Nephron progenitor cell (in vitro differentiated cells): ENCODE measurements around the gene GCNT1.
"Not testable (repeated sequence)": the region's sequence is repeated elsewhere in the genome, so short reads cannot be mapped to it uniquely, and the experiment has no call there.

ENCODE experiments used
- DNase-seq: peaks from one replicate; pipeline ENCODE4 v3.0.0; 2021
- H3K27ac Mint-ChIP-seq: 2 replicates; pipeline ENCODE4 v1.8.0; 2021; ENCODE audit warnings: mild to moderate bottlenecking, moderate library complexity, mixed read lengths
- H3K27me3 Mint-ChIP-seq: 2 replicates; pipeline ENCODE4 v1.8.0; 2021; ENCODE audit warnings: mild to moderate bottlenecking, low read depth, mixed read lengths; ENCODE audit not compliant: poor library complexity
- H3K36me3 Mint-ChIP-seq: 2 replicates; pipeline ENCODE4 v1.8.0; 2021; ENCODE audit warnings: low read depth, mixed read lengths
- H3K4me1 Mint-ChIP-seq: 2 replicates; pipeline ENCODE4 v1.8.0; 2021; ENCODE audit warnings: mixed read lengths
- H3K4me3 Mint-ChIP-seq: 2 replicates; pipeline ENCODE4 v1.8.0; 2021; ENCODE audit warnings: mild to moderate bottlenecking, moderate library complexity, mixed read lengths
- H3K9me3 Mint-ChIP-seq: 2 replicates; pipeline ENCODE4 v1.8.0; 2021; ENCODE audit warnings: mild to moderate bottlenecking, moderate library complexity, mixed read lengths
- CTCF ChIP-seq: fragments of 200-600 bp; sonication (generic); IDR thresholded peaks from 2 replicates; pipeline ENCODE4 v1.5.0; 2021; ENCODE audit warnings: antibody characterized with exemption

GCNT1 gene

GRCh38 chr9:76531231-76531780 lies 72.3 kb downstream of the GCNT1 start:
- Mint-ChIP-seq H3K27me3 (peaks cover 3% of the 10 kb centered on the region), H3K36me3 (no peaks in the 10 kb centered on the region), H3K27ac (no peak overlapping the region), H3K9me3 (peaks cover 4% of the 10 kb centered on the region), H3K4me3 (no peak overlapping the region), H3K4me1 (peaks cover 17% of the 10 kb centered on the region)
- no peak for DNase-seq
- no peak for TF ChIP-seq CTCF

- not testable (repeated sequence) for H3K4me3 Mint-ChIP-seq, H3K27ac Mint-ChIP-seq, H3K27me3 Mint-ChIP-seq
Measured at GRCh38 chr9:76532877-76533276, 73.9 kb downstream of the GCNT1 start.

GRCh38 chr9:76534026-76534425 lies 75.0 kb downstream of the GCNT1 start:
- Mint-ChIP-seq H3K9me3 (no peaks in the 10 kb centered on the region), H3K36me3 (no peaks in the 10 kb centered on the region), H3K4me1 (peaks cover 25% of the 10 kb centered on the region), H3K27ac (no peak overlapping the region), H3K27me3 (peaks cover 3% of the 10 kb centered on the region), H3K4me3 (no peak overlapping the region)
- TF ChIP-seq CTCF, result no peak
- no peak for DNase-seq

More at GRCh38 chr9:76532877-76533276, 73.9 kb downstream of the GCNT1 start:
- peaks cover 17% of the 10 kb centered on the region for H3K4me1 Mint-ChIP-seq
- H3K9me3 Mint-ChIP-seq, H3K36me3 Mint-ChIP-seq, DNase-seq: not testable (repeated sequence)

- TF ChIP-seq CTCF, result no peak
- Mint-ChIP-seq H3K27ac (no peak overlapping the region), H3K4me3 (no peak overlapping the region), H3K9me3 (no peaks in the 10 kb centered on the region), H3K4me1 (peaks cover 18% of the 10 kb centered on the region), H3K36me3 (no peaks in the 10 kb centered on the region), H3K27me3 (no peaks in the 10 kb centered on the region)
- no peak for DNase-seq
Measured at GRCh38 chr9:76537150-76537646, 78.2 kb downstream of the GCNT1 start.

- H3K9me3 Mint-ChIP-seq, result peaks cover 9% of the 10 kb centered on the region
- no peak overlapping the region for H3K4me3 Mint-ChIP-seq
- peaks cover 12% of the 10 kb centered on the region for H3K4me1 Mint-ChIP-seq
- no peaks in the 10 kb centered on the region for H3K36me3 Mint-ChIP-seq
- no peak overlapping the region for H3K27ac Mint-ChIP-seq
- no peak for DNase-seq
- no peaks in the 10 kb centered on the region for H3K27me3 Mint-ChIP-seq
- TF ChIP-seq CTCF, result no peak
Measured at GRCh38 chr9:76539180-76539579, 80.2 kb downstream of the GCNT1 start.

GRCh38 chr9:76542360-76542759 lies 83.4 kb downstream of the GCNT1 start:
- no peak overlapping the region for H3K4me3 Mint-ChIP-seq
- peaks cover 2% of the 10 kb centered on the region for H3K27me3 Mint-ChIP-seq
- TF ChIP-seq CTCF, result no peak
- peaks cover 12% of the 10 kb centered on the region for H3K4me1 Mint-ChIP-seq
- no peaks in the 10 kb centered on the region for H3K36me3 Mint-ChIP-seq
- H3K27ac Mint-ChIP-seq, result no peak overlapping the region
- DNase-seq, result no peak
- H3K9me3 Mint-ChIP-seq, result peaks cover 14% of the 10 kb centered on the region
